HepG2 (cell line): ENCODE results near the gene DBN1. TPM values are rescaled to one million over a fixed set of nuclear protein-coding genes. Genes with fewer than 3 reads are reported as not detected.

ENCODE experiments used
- ATAC-seq: fragments of 200-7000 bp; cut with Tn5 transposase; 3 replicates; pipeline ENCODE4 v1.9.1; 2020; ENCODE audit warnings: mild to moderate bottlenecking, moderate library complexity
- BruUV-seq: library from RNA; stranded (reverse); fragments of 400-500 nt; replicated peaks from 2 replicates; lab custom pipeline; 2021; lab: Mats Ljungman, UMichigan
- CTCF ChIA-PET: fragments of 300-600 bp; formaldehyde crosslinking; extraction: SDS; loops from one replicate; lab custom pipeline; 2021; ENCODE audit warnings: low total read pairs, inconsistent platforms, low intra/inter-chr PET ratio; lab: Yijun Ruan, JAX
- POLR2A ChIA-PET: fragments of 350-600 bp; sonication (Branson Sonifier 250); formaldehyde crosslinking; loops from one replicate; lab custom pipeline; 2020; ENCODE audit warnings: antibody characterized with exemption, inconsistent platforms; lab: Yijun Ruan, JAX
- DNase-seq: peaks from one replicate; pipeline ENCODE4 v3.0.0-alpha.2; 2015; ENCODE audit warnings: low spot score
- FAIRE-seq: peaks from 3 replicates; lab custom pipeline; 2011; peaks lifted over from hg19 to GRCh38; lab: Jason Lieb, UNC
- H2AFZ ChIP-seq: one replicate; pipeline ENCODE4 v1.6.1; 2011; ENCODE audit warnings: low read length, inconsistent platforms
- H3K27ac ChIP-seq: fragments of 300-600 bp; 3 replicates; pipeline ENCODE4 v1.8.0; 2011; ENCODE audit warnings: mixed run types, mild to moderate bottlenecking, mixed read lengths, low read length, inconsistent platforms; ENCODE audit not compliant: insufficient read depth; ENCODE audit errors: extremely low read length
- H3K27me3 ChIP-seq, 2 experiments: fragments of 200-600 bp in 1 of 2; 2 replicates in 1 of 2; 3 replicates in 1 of 2; pipeline versions ENCODE4 v1.6.0 to v1.8.0; 2011; ENCODE audit warnings: low read length in 2 of 2, mild to moderate bottlenecking in 2 of 2, moderate library complexity in 2 of 2, inconsistent platforms in 1 of 2; ENCODE audit not compliant: insufficient read depth in 2 of 2, control insufficient read depth in 1 of 2
- H3K36me3 ChIP-seq, 2 experiments: fragments of 200-600 bp in 1 of 2; replicated peaks in 1 of 2; 2 replicates in 1 of 2; 3 replicates in 1 of 2; pipeline versions ENCODE4 v1.5.1 to v1.8.0; 2011; ENCODE audit warnings: low read length in 2 of 2, inconsistent platforms in 1 of 2; ENCODE audit not compliant: insufficient read depth in 2 of 2, control insufficient read depth in 1 of 2
- H3K4me1 ChIP-seq: 2 replicates; pipeline ENCODE4 v1.5.1; 2012; ENCODE audit warnings: low read length, inconsistent platforms; ENCODE audit not compliant: insufficient read depth
- H3K4me2 ChIP-seq: 2 replicates; pipeline ENCODE4 v1.6.0; 2011; ENCODE audit warnings: low read depth, low read length, inconsistent platforms
- H3K4me3 ChIP-seq, 3 experiments: fragments of 200-600 bp in 1 of 3; sonication (generic), shearing (Covaris generic) in 1 of 3; replicated peaks in 1 of 3; 2 replicates each; pipeline ENCODE4 v1.5.1; 2011 to 2016; ENCODE audit warnings: low read length in 3 of 3, inconsistent platforms in 2 of 3, low read depth in 2 of 3, mild to moderate bottlenecking in 2 of 3, control low read depth in 1 of 3, mixed read lengths in 1 of 3; ENCODE audit not compliant: insufficient read depth in 1 of 3
- H3K79me2 ChIP-seq: one replicate; pipeline ENCODE4 v1.6.1; 2011; ENCODE audit warnings: low read length, inconsistent platforms; ENCODE audit not compliant: insufficient read depth
- H3K9ac ChIP-seq: 2 replicates; pipeline ENCODE4 v1.6.0; 2011; ENCODE audit warnings: mild to moderate bottlenecking, low read depth, low read length, inconsistent platforms; ENCODE audit not compliant: insufficient read depth
- H3K9me3 ChIP-seq: 2 replicates; pipeline ENCODE4 v1.5.1; 2012; ENCODE audit warnings: mild to moderate bottlenecking, low read length
- H4K20me1 ChIP-seq: 2 replicates; pipeline ENCODE4 v1.6.0; 2011; ENCODE audit warnings: inconsistent platforms, mild to moderate bottlenecking, low read length, moderate library complexity; ENCODE audit not compliant: insufficient read depth
- NONO ChIP-seq, 2 experiments: fragments of 450-650 bp in 1 of 2; sonication (generic) in 1 of 2; formaldehyde crosslinking in 1 of 2; IDR thresholded peaks in 1 of 2; conservative IDR thresholded peaks in 1 of 2; 2 replicates each; pipeline versions ENCODE4 v1.6.1 to v1.8.0; 2017 to 2022; ENCODE audit warnings: mild to moderate bottlenecking in 1 of 2, missing genetic modification reagents in 1 of 2, moderate library complexity in 1 of 2
- PHB2 ChIP-seq: fragments of 450-650 bp; IDR thresholded peaks from 2 replicates; pipeline ENCODE4 v1.6.1; 2018; ENCODE audit not compliant: partially characterized antibody
- PRMT3 ChIP-seq: sonication (generic); formaldehyde crosslinking; IDR thresholded peaks from 2 replicates; pipeline ENCODE4 v1.8.1; 2022; ENCODE audit warnings: low read depth, mild to moderate bottlenecking, moderate library complexity, missing genetic modification reagents, borderline replicate concordance
- TCF12 ChIP-seq, 2 experiments: fragments of 450-650 bp in 1 of 2; sonication (generic) in 1 of 2; formaldehyde crosslinking in 1 of 2; IDR thresholded peaks; 2 replicates each; pipeline versions ENCODE4 v1.6.1 to v1.8.0; 2017 to 2022; ENCODE audit warnings: antibody characterized with exemption in 1 of 2, mild to moderate bottlenecking in 1 of 2, missing genetic modification reagents in 1 of 2, moderate library complexity in 1 of 2
- ZMYM2 ChIP-seq: sonication (generic); formaldehyde crosslinking; IDR thresholded peaks from 2 replicates; pipeline ENCODE4 v1.8.0; 2022; ENCODE audit warnings: mild to moderate bottlenecking, missing genetic modification reagents
- ZNF367 ChIP-seq: sonication (generic); formaldehyde crosslinking; IDR thresholded peaks from 2 replicates; pipeline ENCODE4 v1.4.0; 2020; ENCODE audit warnings: missing genetic modification reagents, borderline replicate concordance
- WGBS: methylation state at CpG from one replicate; pipeline ENCODE4 v1.1.6; 2017; ENCODE audit warnings: low lambda C conversion rate; 5-methylcytosine and 5-hydroxymethylcytosine counted together
- in situ Hi-C: cut with HindIII; loops from 2 replicates; pipeline ENCODE4 v1.10.0; 2017; ENCODE audit warnings: low pct_unique_long_range_greater_than_20kb; ENCODE audit not compliant: extremely low pct_ligation_motif_present
- intact Hi-C: fragments of 100-400 bp; cut with micrococcal nuclease; formaldehyde crosslinking; loops from one replicate; pipeline ENCODE4 v1.10.0; 2022; ENCODE audit not compliant: unreplicated experiment
- polyA plus RNA-seq, 8 experiments: library from polyadenylated mRNA; depleted of rRNA in 3 of 8; stranded (reverse) in 7 of 8; unstranded in 1 of 8; fragments of >200 nt; fragmentation: Illumina TruSeq in 4 of 8; extraction: Trizol in 4 of 8; gene quantifications; 2 replicates each; pipeline versions ENCODE4 v1.2.1 to v1.2.3, GENCODE V29; 2011 to 2016; ENCODE audit warnings: low read depth in 4 of 8, missing spikeins in 1 of 8, mixed read lengths in 1 of 8; ENCODE audit not compliant: insufficient read depth in 1 of 8
- total RNA-seq, 5 experiments: library from RNA; depleted of rRNA; stranded (reverse); fragments of >200 nt; fragmentation: Illumina TruSeq; extraction: Trizol; gene quantifications; 2 replicates each; pipeline ENCODE4 v1.2.3, GENCODE V29; 2016; ENCODE audit warnings: low read depth in 1 of 5
- TF ChIP-seq, protein P1 (sequence below): sonication (generic); formaldehyde crosslinking; IDR thresholded peaks from 2 replicates; pipeline ENCODE4 v1.5.0; 2020; ENCODE audit warnings: missing genetic modification reagents
- TF ChIP-seq, protein P2 (sequence below): sonication (generic); formaldehyde crosslinking; IDR thresholded peaks from 2 replicates; pipeline ENCODE4 v1.4.0; 2020; ENCODE audit warnings: mild to moderate bottlenecking, missing genetic modification reagents
- TF ChIP-seq, protein P3 (sequence below): IDR thresholded peaks from 2 replicates; pipeline ENCODE4 v1.6.1; 2012; ENCODE audit warnings: low read length, improper control_type of control experiment

Gene DBN1
- total and polyA plus RNA-seq, 2 of the 13 experiments (the other 11 are each of a cell fraction or from before 2014, with no cell fraction given) = 27.0 to 37.3 TPM

DNA sequence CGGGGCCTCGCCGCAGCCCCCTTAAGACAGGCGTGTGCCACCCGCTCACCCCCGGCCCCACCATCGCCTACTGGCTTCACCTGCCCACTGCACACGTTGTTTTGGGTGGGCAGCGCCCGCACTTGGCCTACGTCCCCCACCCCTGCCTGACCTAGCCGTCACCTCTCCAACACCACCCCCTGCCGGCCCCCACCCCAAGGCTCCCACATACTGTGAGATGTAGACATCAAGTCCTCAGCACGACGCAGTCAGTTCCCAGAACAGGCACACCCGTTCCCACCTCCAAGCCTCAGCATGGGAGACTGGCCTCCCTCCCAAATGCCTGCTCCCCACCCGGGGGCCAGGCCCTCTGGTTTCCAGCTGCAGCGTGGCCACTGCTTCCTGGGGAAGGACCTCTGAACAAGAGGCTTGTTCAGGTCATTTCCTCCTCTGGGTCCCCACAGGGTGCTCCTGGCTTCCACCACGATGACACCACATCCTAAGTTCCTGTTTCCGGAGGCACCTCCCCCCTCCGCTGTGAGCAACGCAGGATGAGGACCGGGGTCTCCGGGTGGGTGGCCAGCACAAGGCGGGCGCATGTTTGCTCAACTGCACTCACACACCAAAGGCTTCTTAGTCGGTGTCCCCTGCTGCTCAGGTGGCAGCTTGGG lies 11.3 kb downstream of the DBN1 start:
- H3K4me2 ChIP-seq = no peak overlapping the region
- intact Hi-C loops (no loop called here), in situ Hi-C loops (loop anchor here (25.0 kb wide), 1 partner anchor 350 kb away; no protein-coding TSS in a partner anchor)
- no peak for DNase-seq
- H3K4me1 ChIP-seq = peaks cover 3% of the 10 kb centered on the region; the same call in 1 of the 2 replicates
- ChIA-PET POLR2A (interaction anchor here (0.7 to 1.4 kb wide), 2 partner anchors 35 to 59 kb away, joined by 3 to 4 read pairs; partner anchors contain the start of gene PDLIM7), CTCF (no interaction called here)
- no peak overlapping the region for H3K4me3 ChIP-seq
- no peak for FAIRE-seq
- H3K27me3 ChIP-seq = no peaks in the 10 kb centered on the region
- WGBS = 94% methylated on average over 17 of the region's 27 CpGs
- peaks cover 7 to 14% of the 10 kb centered on the region in 2 experiments; a peak in 3 of 5 replicates for H3K36me3 ChIP-seq
- no peaks in the 10 kb centered on the region for H3K9me3 ChIP-seq
- H3K27ac ChIP-seq = no peak overlapping the region
- BruUV-seq = no TSS peak
- H3K79me2 ChIP-seq = no peaks in the 10 kb centered on the region
- no peak overlapping the region for H3K9ac ChIP-seq
- no peak for ATAC-seq
- H2AFZ ChIP-seq = no peak overlapping the region
- H4K20me1 ChIP-seq = peaks cover 7% of the 10 kb centered on the region; the same call in 1 of the 2 replicates
- no peak for TF ChIP-seq TCF12 (IDR thresholded peaks at IDR 0.05)
- TF ChIP-seq TCF12 (CRISPR knock-in tag; IDR thresholded peaks at IDR 0.05) = no peak
- no peak for TF ChIP-seq NONO (IDR thresholded peaks at IDR 0.05)
- no peak for TF ChIP-seq NONO (CRISPR knock-in tag; conservative IDR thresholded peaks at IDR 0.05)
- no peak for TF ChIP-seq ZMYM2 (CRISPR knock-in tag)
- TF ChIP-seq, protein P1, sequence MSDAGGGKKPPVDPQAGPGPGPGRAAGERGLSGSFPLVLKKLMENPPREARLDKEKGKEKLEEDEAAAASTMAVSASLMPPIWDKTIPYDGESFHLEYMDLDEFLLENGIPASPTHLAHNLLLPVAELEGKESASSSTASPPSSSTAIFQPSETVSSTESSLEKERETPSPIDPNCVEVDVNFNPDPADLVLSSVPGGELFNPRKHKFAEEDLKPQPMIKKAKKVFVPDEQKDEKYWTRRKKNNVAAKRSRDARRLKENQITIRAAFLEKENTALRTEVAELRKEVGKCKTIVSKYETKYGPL (CRISPR knock-in tag) = no peak
- no peak for TF ChIP-seq ZNF367 (CRISPR knock-in tag)
- TF ChIP-seq, protein P2, sequence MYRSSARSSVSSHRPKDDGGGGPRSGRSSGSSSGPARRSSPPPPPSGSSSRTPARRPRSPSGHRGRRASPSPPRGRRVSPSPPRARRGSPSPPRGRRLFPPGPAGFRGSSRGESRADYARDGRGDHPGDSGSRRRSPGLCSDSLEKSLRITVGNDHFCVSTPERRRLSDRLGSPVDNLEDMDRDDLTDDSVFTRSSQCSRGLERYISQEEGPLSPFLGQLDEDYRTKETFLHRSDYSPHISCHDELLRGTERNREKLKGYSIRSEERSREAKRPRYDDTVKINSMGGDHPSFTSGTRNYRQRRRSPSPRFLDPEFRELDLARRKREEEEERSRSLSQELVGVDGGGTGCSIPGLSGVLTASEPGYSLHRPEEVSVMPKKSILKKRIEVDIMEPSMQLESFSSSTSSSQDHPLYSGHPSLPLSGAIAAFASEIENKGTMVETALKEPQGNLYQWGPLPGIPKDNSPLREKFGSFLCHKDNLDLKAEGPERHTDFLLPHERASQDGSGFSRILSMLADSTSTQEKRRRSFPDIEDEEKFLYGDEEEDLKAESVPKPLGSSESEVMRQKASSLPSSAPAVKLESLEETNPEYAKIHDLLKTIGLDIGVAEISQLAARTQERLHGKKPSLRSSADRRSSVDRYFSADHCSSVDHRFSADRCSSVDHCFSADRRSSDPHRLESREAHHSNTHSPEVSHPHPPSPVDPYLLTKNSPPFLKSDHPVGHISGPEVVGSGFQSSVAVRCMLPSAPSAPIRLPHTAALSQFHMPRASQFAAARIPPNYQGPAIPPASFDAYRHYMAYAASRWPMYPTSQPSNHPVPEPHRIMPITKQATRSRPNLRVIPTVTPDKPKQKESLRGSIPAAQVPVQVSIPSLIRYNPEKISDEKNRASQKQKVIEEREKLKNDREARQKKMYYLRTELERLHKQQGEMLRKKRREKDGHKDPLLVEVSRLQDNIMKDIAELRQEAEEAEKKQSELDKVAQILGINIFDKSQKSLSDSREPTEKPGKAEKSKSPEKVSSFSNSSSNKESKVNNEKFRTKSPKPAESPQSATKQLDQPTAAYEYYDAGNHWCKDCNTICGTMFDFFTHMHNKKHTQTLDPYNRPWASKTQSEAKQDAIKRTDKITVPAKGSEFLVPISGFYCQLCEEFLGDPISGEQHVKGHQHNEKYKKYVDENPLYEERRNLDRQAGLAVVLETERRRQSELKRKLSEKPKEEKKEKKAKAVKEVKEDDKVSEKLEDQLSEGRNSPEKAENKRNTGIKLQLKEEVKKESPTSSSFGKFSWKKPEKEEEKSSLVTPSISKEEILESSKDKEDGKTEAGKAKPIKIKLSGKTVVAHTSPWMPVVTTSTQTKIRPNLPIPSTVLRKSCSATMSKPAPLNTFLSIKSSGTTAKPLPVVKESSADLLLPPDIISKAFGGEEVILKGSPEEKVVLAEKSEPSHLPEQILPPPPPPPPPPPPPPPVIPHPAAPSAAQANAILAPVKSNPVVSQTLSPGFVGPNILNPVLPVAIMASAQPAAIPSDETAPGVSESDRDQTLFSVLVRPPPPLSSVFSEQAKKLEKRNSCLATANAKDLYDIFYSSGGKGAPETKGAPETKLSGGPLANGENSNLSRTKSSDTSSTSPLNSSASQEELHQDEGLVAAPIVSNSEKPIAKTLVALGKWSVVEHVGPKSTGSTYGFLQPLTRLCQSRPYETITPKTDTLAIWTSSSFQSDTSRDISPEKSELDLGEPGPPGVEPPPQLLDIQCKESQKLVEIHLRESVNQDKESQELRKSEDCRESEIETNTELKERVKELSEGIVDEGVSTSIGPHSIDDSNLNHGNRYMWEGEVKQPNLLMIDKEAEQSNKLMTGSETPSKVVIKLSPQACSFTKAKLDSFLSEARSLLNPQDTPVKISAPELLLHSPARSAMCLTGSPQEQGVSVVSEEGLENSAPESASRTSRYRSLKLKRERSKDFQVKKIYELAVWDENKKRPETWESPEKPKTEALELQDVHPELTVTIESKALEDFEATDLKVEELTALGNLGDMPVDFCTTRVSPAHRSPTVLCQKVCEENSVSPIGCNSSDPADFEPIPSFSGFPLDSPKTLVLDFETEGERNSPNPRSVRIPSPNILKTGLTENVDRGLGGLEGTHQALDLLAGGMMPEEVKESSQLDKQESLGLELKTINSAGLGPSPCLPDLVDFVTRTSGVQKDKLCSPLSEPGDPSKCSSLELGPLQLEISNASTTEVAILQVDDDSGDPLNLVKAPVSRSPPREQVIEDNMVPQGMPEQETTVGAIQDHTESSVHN (CRISPR knock-in tag) = no peak
- TF ChIP-seq PHB2 = no peak
- no peak for TF ChIP-seq PRMT3 (CRISPR knock-in tag)
- TF ChIP-seq, protein P3, sequence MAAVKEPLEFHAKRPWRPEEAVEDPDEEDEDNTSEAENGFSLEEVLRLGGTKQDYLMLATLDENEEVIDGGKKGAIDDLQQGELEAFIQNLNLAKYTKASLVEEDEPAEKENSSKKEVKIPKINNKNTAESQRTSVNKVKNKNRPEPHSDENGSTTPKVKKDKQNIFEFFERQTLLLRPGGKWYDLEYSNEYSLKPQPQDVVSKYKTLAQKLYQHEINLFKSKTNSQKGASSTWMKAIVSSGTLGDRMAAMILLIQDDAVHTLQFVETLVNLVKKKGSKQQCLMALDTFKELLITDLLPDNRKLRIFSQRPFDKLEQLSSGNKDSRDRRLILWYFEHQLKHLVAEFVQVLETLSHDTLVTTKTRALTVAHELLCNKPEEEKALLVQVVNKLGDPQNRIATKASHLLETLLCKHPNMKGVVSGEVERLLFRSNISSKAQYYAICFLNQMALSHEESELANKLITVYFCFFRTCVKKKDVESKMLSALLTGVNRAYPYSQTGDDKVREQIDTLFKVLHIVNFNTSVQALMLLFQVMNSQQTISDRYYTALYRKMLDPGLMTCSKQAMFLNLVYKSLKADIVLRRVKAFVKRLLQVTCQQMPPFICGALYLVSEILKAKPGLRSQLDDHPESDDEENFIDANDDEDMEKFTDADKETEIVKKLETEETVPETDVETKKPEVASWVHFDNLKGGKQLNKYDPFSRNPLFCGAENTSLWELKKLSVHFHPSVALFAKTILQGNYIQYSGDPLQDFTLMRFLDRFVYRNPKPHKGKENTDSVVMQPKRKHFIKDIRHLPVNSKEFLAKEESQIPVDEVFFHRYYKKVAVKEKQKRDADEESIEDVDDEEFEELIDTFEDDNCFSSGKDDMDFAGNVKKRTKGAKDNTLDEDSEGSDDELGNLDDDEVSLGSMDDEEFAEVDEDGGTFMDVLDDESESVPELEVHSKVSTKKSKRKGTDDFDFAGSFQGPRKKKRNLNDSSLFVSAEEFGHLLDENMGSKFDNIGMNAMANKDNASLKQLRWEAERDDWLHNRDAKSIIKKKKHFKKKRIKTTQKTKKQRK = no peak
